HCT116 (cell line): Measurements from ENCODE around the gene RCOR2. TPM values are rescaled to one million over a fixed set of nuclear protein-coding genes. Genes with fewer than 3 reads are reported as not detected.

Experiments
- ATAC-seq: fragments of 200-7000 bp; cut with Tn5 transposase; 2 replicates; pipeline ENCODE4 v1.9.1; 2020; ENCODE audit warnings: mild to moderate bottlenecking, moderate library complexity
- BruUV-seq: library from RNA; stranded (reverse); fragments of 400-500 nt; replicated peaks from 2 replicates; lab custom pipeline; 2021; lab: Mats Ljungman, UMichigan
- CTCF ChIA-PET: fragments of 300-600 bp; sonication (Branson Sonifier 250); formaldehyde crosslinking; loops from one replicate; lab custom pipeline; 2021; ENCODE audit warnings: antibody characterized with exemption; lab: Charles Lee
- POLR2A ChIA-PET: fragments of 300-600, 350-600 bp; sonication (Branson Sonifier 250); formaldehyde crosslinking; loops from one replicate; lab custom pipeline; 2021; ENCODE audit warnings: antibody characterized with exemption; lab: Charles Lee
- RAD21 ChIA-PET, 2 experiments: fragments of 300-600 bp; sonication (Branson Sonifier 250); formaldehyde crosslinking; loops; one replicate each; lab custom pipeline; 2023; ENCODE audit warnings: low total read pairs in 2 of 2; ENCODE audit not compliant: uncharacterized antibody in 2 of 2, unreplicated experiment in 2 of 2, low non-redundant PET in 1 of 2; lab: Charles Lee
- DNase-seq: peaks from one replicate; pipeline ENCODE4 v3.0.0-alpha.2; 2010; ENCODE audit warnings: low read depth, low spot score
- H2AFZ ChIP-seq: fragments of 200-600 bp; shearing (Covaris generic), sonication (generic); 2 replicates; pipeline ENCODE4 v1.6.1; 2017; ENCODE audit warnings: low read depth, mixed run types, mixed read lengths, antibody characterized with exemption, low read length; ENCODE audit not compliant: poor library complexity, severe bottlenecking
- H3K27ac ChIP-seq: 2 replicates; pipeline ENCODE4 v1.5.1; 2012; ENCODE audit warnings: low read depth, low read length
- H3K27me3 ChIP-seq: fragments of 200-600 bp; sonication (generic); 2 replicates; pipeline ENCODE4 v1.6.1; 2016; ENCODE audit warnings: mixed run types, low read length, mixed read lengths; ENCODE audit not compliant: insufficient read depth
- H3K36me3 ChIP-seq, 2 experiments: fragments of 200-500 bp in 1 of 2; fragments of 200-600 bp in 1 of 2; sonication (Bioruptor generic) in 1 of 2; sonication (generic) in 1 of 2; 2 replicates each; pipeline versions ENCODE4 v1.5.1 to v1.6.1; 2014 to 2016; ENCODE audit warnings: low read length in 2 of 2, inconsistent platforms in 1 of 2, mixed read lengths in 1 of 2, mixed run types in 1 of 2; ENCODE audit not compliant: insufficient read depth in 2 of 2, control insufficient read depth in 1 of 2
- H3K4me1 ChIP-seq, 2 experiments: fragments of 200-600 bp in 1 of 2; sonication (generic) in 1 of 2; 2 replicates each; pipeline versions ENCODE4 v1.5.1 to v1.6.1; 2012 to 2017; ENCODE audit warnings: low read length in 2 of 2, inconsistent platforms in 1 of 2, mild to moderate bottlenecking in 1 of 2, mixed read lengths in 1 of 2, mixed run types in 1 of 2, moderate library complexity in 1 of 2; ENCODE audit not compliant: insufficient read depth in 2 of 2, control insufficient read depth in 1 of 2
- H3K4me2 ChIP-seq: fragments of 200-600 bp; sonication (generic); 2 replicates; pipeline ENCODE4 v1.6.1; 2017; ENCODE audit warnings: mixed run types, low read length, mixed read lengths
- H3K4me3 ChIP-seq, 2 experiments: fragments of 200-600 bp in 1 of 2; sonication (generic) in 1 of 2; replicated peaks in 1 of 2; 2 replicates each; pipeline ENCODE4 v1.5.1; 2011 to 2016; ENCODE audit warnings: low read length in 2 of 2, control low read depth in 1 of 2, low read depth in 1 of 2, mild to moderate bottlenecking in 1 of 2, mixed read lengths in 1 of 2, mixed run types in 1 of 2
- H3K79me2 ChIP-seq: fragments of 200-600 bp; sonication (generic); 2 replicates; pipeline ENCODE4 v1.6.1; 2017; ENCODE audit warnings: mild to moderate bottlenecking, mixed run types, low read length, moderate library complexity, mixed read lengths; ENCODE audit not compliant: insufficient read depth
- H3K9ac ChIP-seq: fragments of 200-600 bp; sonication (generic); 2 replicates; pipeline ENCODE4 v1.6.1; 2016; ENCODE audit warnings: low read length, mixed read lengths
- H3K9me2 ChIP-seq: fragments of 200-600 bp; sonication (generic), shearing (Covaris generic); 2 replicates; pipeline ENCODE4 v1.6.1; 2017; ENCODE audit warnings: mixed run types, mild to moderate bottlenecking, moderate library complexity; ENCODE audit not compliant: insufficient read depth
- H3K9me3 ChIP-seq, 2 experiments: fragments of 200-500 bp in 1 of 2; fragments of 200-600 bp in 1 of 2; sonication (Bioruptor generic) in 1 of 2; sonication (generic) in 1 of 2; 2 replicates each; pipeline ENCODE4 v1.6.1; 2014 to 2017; ENCODE audit warnings: low read length in 2 of 2, mixed read lengths in 2 of 2, inconsistent platforms in 1 of 2, low read depth in 1 of 2, mild to moderate bottlenecking in 1 of 2, mixed run types in 1 of 2, moderate library complexity in 1 of 2; ENCODE audit not compliant: control insufficient read depth in 1 of 2, insufficient read depth in 1 of 2
- H4K20me1 ChIP-seq: fragments of 200-600 bp; sonication (generic), shearing (Covaris generic); 2 replicates; pipeline ENCODE4 v1.6.1; 2017; ENCODE audit warnings: mixed run types, mild to moderate bottlenecking, moderate library complexity; ENCODE audit not compliant: insufficient read depth
- CTCF ChIP-seq, 3 experiments: fragments of 200-600 bp in 1 of 3; sonication (generic) in 1 of 3; IDR thresholded peaks in 2 of 3; conservative IDR thresholded peaks in 1 of 3; 2 replicates each; pipeline ENCODE4 v1.5.1; 2012 to 2017; ENCODE audit warnings: low read depth in 2 of 3, low read length in 2 of 3, antibody characterized with exemption in 1 of 3, borderline replicate concordance in 1 of 3, control low read depth in 1 of 3, mild to moderate bottlenecking in 1 of 3, mixed read lengths in 1 of 3, mixed run types in 1 of 3, moderate library complexity in 1 of 3; ENCODE audit not compliant: insufficient read depth in 1 of 3
- EGR1 ChIP-seq: IDR thresholded peaks from 2 replicates; pipeline ENCODE4 v1.6.1; 2012; ENCODE audit warnings: low read depth
- ELF1 ChIP-seq: IDR thresholded peaks from 2 replicates; pipeline ENCODE4 v1.6.1; 2012; ENCODE audit warnings: low read depth, borderline replicate concordance
- EZH2 ChIP-seq: fragments of 200-600 bp; sonication (generic); IDR thresholded peaks from 2 replicates; pipeline ENCODE4 v1.6.1; 2017; ENCODE audit warnings: antibody characterized with exemption, mixed run types
- JUND ChIP-seq: IDR thresholded peaks from 2 replicates; pipeline ENCODE4 v1.6.1; 2012
- MAX ChIP-seq: IDR thresholded peaks from 2 replicates; pipeline ENCODE4 v1.6.1; 2012
- POLR2AphosphoS5 ChIP-seq: IDR thresholded peaks from 2 replicates; pipeline ENCODE4 v1.6.1; 2011; ENCODE audit warnings: mild to moderate bottlenecking, low read depth, low read length, moderate library complexity
- RAD21 ChIP-seq: IDR thresholded peaks from 2 replicates; pipeline ENCODE4 v1.6.1; 2012; ENCODE audit warnings: low read depth, mild to moderate bottlenecking
- SP1 ChIP-seq: IDR thresholded peaks from 2 replicates; pipeline ENCODE4 v1.6.1; 2012; ENCODE audit warnings: low read depth
- ZBTB33 ChIP-seq: IDR thresholded peaks from 2 replicates; pipeline ENCODE4 v1.6.1; 2011; ENCODE audit warnings: mild to moderate bottlenecking, low read length, moderate library complexity; ENCODE audit not compliant: insufficient replicate concordance; ENCODE audit errors: extremely low read depth
- ZNF274 ChIP-seq: fragments of 200-500 bp; sonication (Bioruptor generic); IDR thresholded peaks from 2 replicates; pipeline ENCODE4 v1.6.1; 2014; ENCODE audit warnings: mild to moderate bottlenecking, low read depth, low read length, inconsistent platforms
- intact Hi-C: fragments of 100-400 bp; cut with micrococcal nuclease; formaldehyde crosslinking; loops from 2 replicates; pipeline ENCODE4 v1.10.0; 2022
- total RNA-seq: library from RNA; stranded (reverse); gene quantifications from one replicate; pipeline ENCODE4 v1.2.1, GENCODE V29; 2021; ENCODE audit not compliant: unreplicated experiment

RCOR2 gene
- total RNA-seq, 1 experiment from 2014 or later, result 10.8 TPM

GRCh38 chr11:63883791-63884190 is 33.2 kb downstream of the RCOR2 start (continued):
- no peak for TF ChIP-seq EGR1
- no peak for TF ChIP-seq ZNF274
- TF ChIP-seq EZH2, result no peak
- TF ChIP-seq MAX, result no peak
- no peak for TF ChIP-seq RAD21
- TF ChIP-seq CTCF (IDR thresholded peaks at IDR 0.05 in 2 of 3, conservative IDR thresholded peaks at IDR 0.05 in 1 of 3; ENCODE audit: borderline replicate concordance in 1 of 3, insufficient read depth in 1 of 3, low read depth in 2 of 3, low read length in 2 of 3), result no peak
- TF ChIP-seq SP1, result no peak
- TF ChIP-seq, all 23 proteins: peak for 0

- no peak for DNase-seq
- Histone ChIP-seq H3K79me2 (peaks cover 82% of the 10 kb centered on the region), H3K9ac (no peak overlapping the region), H4K20me1 (no peaks in the 10 kb centered on the region), H3K27me3 (no peaks in the 10 kb centered on the region), H3K9me2 (no peaks in the 10 kb centered on the region), H3K4me3 (no peak overlapping the region), H3K27ac (no peak overlapping the region), H3K4me2 (no peak overlapping the region), H3K4me1 (peaks cover 6 to 12% of the 10 kb centered on the region in 2 experiments), H3K36me3 (no peaks in the 10 kb centered on the region; a peak in 1 of 4 replicates), H2AFZ (no peak overlapping the region), H3K9me3 (no peaks in the 10 kb centered on the region)
- RAD21 ChIA-PET, result no interaction called here
- TF ChIP-seq ZNF274, result no peak
- TF ChIP-seq CTCF (IDR thresholded peaks at IDR 0.05 in 2 of 3, conservative IDR thresholded peaks at IDR 0.05 in 1 of 3; ENCODE audit: borderline replicate concordance in 1 of 3, insufficient read depth in 1 of 3, low read depth in 2 of 3, low read length in 2 of 3), result no peak
- TF ChIP-seq ELF1, result no peak
- TF ChIP-seq EZH2, result no peak
- TF ChIP-seq ZBTB33, result no peak
- no peak for TF ChIP-seq JUND
- TF ChIP-seq POLR2AphosphoS5, result no peak
- intact Hi-C loops, result no loop called here
- CTCF ChIA-PET, result no interaction called here
- no TSS peak for BruUV-seq
- POLR2A ChIA-PET, result no interaction called here
- ATAC-seq, result 0 out of 2 replicates have a peak, but pooled peaks have one; percentile 7
Observed at GRCh38 chr11:63882555-63883242, 34.3 kb downstream of the RCOR2 start.
